Activated T-helper 1 cell treated with anti-CD3 and anti-CD28 coated beads, Interleukin-12 subunit alpha, Interleukin-12 subunit beta, Interleukin-2, Interleukin-4 antibody, amounts not matched to agents 30 ng/mL and 10 ng/mL and 1 ng/mL, durations not matched to agents 14 hours and 24 hours and 36 hours (primary cell): ENCODE measurements around the gene CRYGB. TPM values are rescaled to one million over a fixed set of nuclear protein-coding genes. Genes with fewer than 3 reads are reported as not detected.

ENCODE experiments used
- DNase-seq: peaks from one replicate; pipeline ENCODE4 v3.0.0; 2021; ENCODE audit warnings: low spot score
- H3K27ac Mint-ChIP-seq: one replicate; pipeline ENCODE4 v1.8.0; 2021; ENCODE audit warnings: mild to moderate bottlenecking, mixed read lengths
- H3K27me3 Mint-ChIP-seq: one replicate; pipeline ENCODE4 v1.8.0; 2022; ENCODE audit warnings: mild to moderate bottlenecking, moderate library complexity, mixed read lengths; ENCODE audit not compliant: insufficient read depth
- H3K36me3 Mint-ChIP-seq: one replicate; pipeline ENCODE4 v1.8.0; 2021; ENCODE audit warnings: low read depth, mixed read lengths
- H3K4me1 Mint-ChIP-seq: one replicate; pipeline ENCODE4 v1.8.0; 2021; ENCODE audit warnings: low read depth, mixed read lengths
- H3K4me3 Mint-ChIP-seq: one replicate; pipeline ENCODE4 v1.8.0; 2021; ENCODE audit warnings: mild to moderate bottlenecking, moderate library complexity, mixed read lengths
- H3K9me3 Mint-ChIP-seq: one replicate; pipeline ENCODE4 v1.8.0; 2021; ENCODE audit warnings: mixed read lengths
- intact Hi-C: fragments of 100-400 bp; cut with micrococcal nuclease; formaldehyde crosslinking; loops from one replicate; pipeline ENCODE4 v1.15.1; 2024
- total RNA-seq: library from RNA; stranded (reverse); gene quantifications from 2 replicates; pipeline ENCODE4 v1.2.3, GENCODE V29; 2022

Gene CRYGB, protein sequence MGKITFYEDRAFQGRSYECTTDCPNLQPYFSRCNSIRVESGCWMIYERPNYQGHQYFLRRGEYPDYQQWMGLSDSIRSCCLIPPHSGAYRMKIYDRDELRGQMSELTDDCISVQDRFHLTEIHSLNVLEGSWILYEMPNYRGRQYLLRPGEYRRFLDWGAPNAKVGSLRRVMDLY
- total RNA-seq, result not detected in 2 replicates

- DNase-seq, result no peak
- no peaks in the 10 kb centered on the region for H3K9me3 Mint-ChIP-seq
- H3K27me3 Mint-ChIP-seq, result no peaks in the 10 kb centered on the region
- intact Hi-C loops, result no loop called here
- no peak within 1 kb of the TSS for H3K4me3 Mint-ChIP-seq
- H3K27ac Mint-ChIP-seq, result no peak within 1 kb of the TSS
- no peaks in the 10 kb centered on the region for H3K4me1 Mint-ChIP-seq
- H3K36me3 Mint-ChIP-seq, result no peaks in the 10 kb centered on the region
These were observed at the start of gene CRYGB for GRCh38 chr2:208146006-208146405. CRYGB (minus strand) TSS chr2:208146158; CDS start chr2:208146120, 38 bp downstream.

GRCh38 chr2:208195531-208195930 lies 49.6 kb upstream of the CRYGB start:
- no peak overlapping the region for H3K4me3 Mint-ChIP-seq
- H3K27me3 Mint-ChIP-seq, result peaks cover 9% of the 10 kb centered on the region
- H3K27ac Mint-ChIP-seq, result no peak overlapping the region
- intact Hi-C loops, result no loop called here
- no peaks in the 10 kb centered on the region for H3K4me1 Mint-ChIP-seq
- H3K36me3 Mint-ChIP-seq, result no peaks in the 10 kb centered on the region
- no peaks in the 10 kb centered on the region for H3K9me3 Mint-ChIP-seq
- DNase-seq, result no peak

DNA sequence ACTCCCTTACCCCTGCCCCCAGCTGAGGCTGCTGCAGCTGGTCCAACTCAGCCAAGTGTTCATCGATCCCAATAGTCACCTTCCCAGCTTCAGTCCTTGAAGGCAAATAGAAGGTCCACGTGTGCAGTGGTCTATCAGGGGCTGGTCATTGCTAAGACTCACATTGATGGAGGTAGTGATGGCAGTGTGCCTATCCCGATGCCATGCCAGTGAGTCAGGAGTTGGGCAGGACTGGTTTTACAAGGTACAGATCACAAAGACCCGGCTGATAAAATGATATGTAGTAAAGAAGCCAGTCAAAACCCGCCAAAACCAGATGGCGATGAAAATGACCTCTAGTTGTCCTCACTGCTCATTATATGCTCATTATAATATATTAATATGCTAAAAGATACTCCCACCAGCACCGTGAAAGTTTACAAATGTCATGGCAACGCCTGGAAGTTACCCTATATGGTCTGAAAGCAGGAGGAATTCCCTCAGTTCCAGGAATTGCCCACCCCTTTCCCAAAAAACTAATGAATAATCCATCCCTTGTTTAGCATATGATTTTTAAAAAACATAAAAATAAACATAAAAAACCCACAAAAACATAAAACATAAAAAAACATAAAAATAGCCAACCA lies 46.8 kb upstream of the CRYGB start:
- no peak overlapping the region for H3K4me3 Mint-ChIP-seq
- H3K36me3 Mint-ChIP-seq, result no peaks in the 10 kb centered on the region
- DNase-seq, result no peak
- intact Hi-C loops, result no loop called here
- H3K9me3 Mint-ChIP-seq, result no peaks in the 10 kb centered on the region
- H3K27ac Mint-ChIP-seq, result no peak overlapping the region
- no peaks in the 10 kb centered on the region for H3K4me1 Mint-ChIP-seq
- peaks cover 6% of the 10 kb centered on the region for H3K27me3 Mint-ChIP-seq

DNA sequence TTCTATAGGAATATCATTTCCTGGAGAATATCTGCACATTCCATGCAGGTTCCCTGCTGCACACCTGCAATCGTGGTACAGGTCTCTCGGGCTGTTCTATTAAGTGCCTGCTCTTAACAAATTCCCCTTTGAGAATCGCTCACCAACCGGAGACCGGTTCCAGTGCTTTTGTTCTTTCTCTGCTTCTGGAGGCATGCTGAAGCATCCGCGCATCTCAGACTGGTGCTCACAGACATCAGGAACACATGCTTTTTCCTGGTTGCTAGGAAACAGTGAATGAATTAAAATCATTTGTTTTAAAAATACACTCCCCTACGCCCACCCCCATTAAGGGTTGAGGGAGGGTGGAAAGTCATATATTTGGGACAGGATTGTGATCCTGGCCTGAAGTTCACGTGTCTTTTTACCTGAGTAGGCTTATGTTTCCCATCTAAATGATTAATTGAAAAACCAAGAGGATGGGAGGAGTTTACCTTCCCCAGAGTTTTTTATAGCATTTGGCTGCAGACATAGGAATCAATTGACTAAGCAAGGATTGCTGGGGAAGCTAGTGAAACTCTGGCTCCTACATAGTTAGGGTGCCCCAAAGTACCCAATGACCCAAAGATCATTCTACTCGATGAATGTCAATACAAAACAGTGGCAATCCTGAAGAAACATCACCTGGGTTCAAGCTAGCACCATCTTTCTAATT lies 44.0 kb upstream of the CRYGB start, which contains the start of gene C2orf80:
TSS of gene C2orf80 (minus strand) at position 221 of the 694 bp plus-strand sequence. CDS start 3,044 bp downstream, outside the sequence.
- Mint-ChIP-seq H3K4me1 (no peaks in the 10 kb centered on the region), H3K9me3 (no peaks in the 10 kb centered on the region), H3K4me3 (no peak within 1 kb of the TSS), H3K27ac (no peak within 1 kb of the TSS), H3K36me3 (no peaks in the 10 kb centered on the region), H3K27me3 (peaks cover 8% of the 10 kb centered on the region)
- intact Hi-C loops, result no loop called here
- DNase-seq, result no peak

GRCh38 chr2:208189069-208189809 lies 43.3 kb upstream of the CRYGB start:
- no peaks in the 10 kb centered on the region for H3K9me3 Mint-ChIP-seq
- H3K4me1 Mint-ChIP-seq, result no peaks in the 10 kb centered on the region
- peaks cover 13% of the 10 kb centered on the region for H3K27me3 Mint-ChIP-seq
- no peaks in the 10 kb centered on the region for H3K36me3 Mint-ChIP-seq
- no peak overlapping the region for H3K27ac Mint-ChIP-seq
- H3K4me3 Mint-ChIP-seq, result no peak overlapping the region
- DNase-seq, result no peak
- intact Hi-C loops, result no loop called here

- Mint-ChIP-seq H3K36me3 (no peaks in the 10 kb centered on the region), H3K27ac (no peak overlapping the region), H3K4me1 (no peaks in the 10 kb centered on the region), H3K4me3 (no peak overlapping the region), H3K27me3 (peaks cover 22% of the 10 kb centered on the region), H3K9me3 (no peaks in the 10 kb centered on the region)
- no peak for DNase-seq
- intact Hi-C loops, result no loop called here
These were observed 40.9 kb upstream of the CRYGB start for GRCh38 chr2:208186893-208187292.

- H3K9me3 Mint-ChIP-seq, result no peaks in the 10 kb centered on the region
- no peaks in the 10 kb centered on the region for H3K36me3 Mint-ChIP-seq
- H3K4me1 Mint-ChIP-seq, result no peaks in the 10 kb centered on the region
- no peak for DNase-seq
- no peak overlapping the region for H3K4me3 Mint-ChIP-seq
- no peak overlapping the region for H3K27ac Mint-ChIP-seq
- H3K27me3 Mint-ChIP-seq, result peaks cover 25% of the 10 kb centered on the region
- intact Hi-C loops, result no loop called here
These were observed 40.5 kb upstream of the CRYGB start for GRCh38 chr2:208186465-208186864.

GRCh38 chr2:208183972-208184705 lies 38.2 kb upstream of the CRYGB start:
- H3K9me3 Mint-ChIP-seq, result no peaks in the 10 kb centered on the region
- peaks cover 25% of the 10 kb centered on the region for H3K27me3 Mint-ChIP-seq
- no peak overlapping the region for H3K4me3 Mint-ChIP-seq
- no peak overlapping the region for H3K27ac Mint-ChIP-seq
- no peaks in the 10 kb centered on the region for H3K4me1 Mint-ChIP-seq
- intact Hi-C loops, result no loop called here
- DNase-seq, result no peak
- H3K36me3 Mint-ChIP-seq, result no peaks in the 10 kb centered on the region

- H3K4me3 Mint-ChIP-seq, result no peak overlapping the region
- intact Hi-C loops, result no loop called here
- no peak overlapping the region for H3K27ac Mint-ChIP-seq
- no peaks in the 10 kb centered on the region for H3K36me3 Mint-ChIP-seq
- no peaks in the 10 kb centered on the region for H3K4me1 Mint-ChIP-seq
- no peaks in the 10 kb centered on the region for H3K9me3 Mint-ChIP-seq
- H3K27me3 Mint-ChIP-seq, result peaks cover 25% of the 10 kb centered on the region
- no peak for DNase-seq
These were observed 37.6 kb upstream of the CRYGB start for GRCh38 chr2:208183526-208183925.

- no peak for DNase-seq
- no peaks in the 10 kb centered on the region for H3K9me3 Mint-ChIP-seq
- H3K4me3 Mint-ChIP-seq, result no peak overlapping the region
- intact Hi-C loops, result no loop called here
- H3K36me3 Mint-ChIP-seq, result no peaks in the 10 kb centered on the region
- H3K27ac Mint-ChIP-seq, result no peak overlapping the region
- H3K4me1 Mint-ChIP-seq, result no peaks in the 10 kb centered on the region
- H3K27me3 Mint-ChIP-seq, result peaks cover 25% of the 10 kb centered on the region
These were observed 36.9 kb upstream of the CRYGB start for GRCh38 chr2:208182835-208183234.

- H3K4me1 Mint-ChIP-seq, result peaks cover 6% of the 10 kb centered on the region
- intact Hi-C loops, result loop anchor here (5.0 kb wide), 1 partner anchor 88 kb away; the partner anchor contains the start of gene PIKFYVE
- H3K9me3 Mint-ChIP-seq, result no peaks in the 10 kb centered on the region
- H3K4me3 Mint-ChIP-seq, result no peak overlapping the region
- no peak overlapping the region for H3K27ac Mint-ChIP-seq
- H3K36me3 Mint-ChIP-seq, result no peaks in the 10 kb centered on the region
- DNase-seq, result no peak
- H3K27me3 Mint-ChIP-seq, result peaks cover 20% of the 10 kb centered on the region
These were observed 33.2 kb upstream of the CRYGB start for GRCh38 chr2:208179028-208179609.

GRCh38 chr2:208175840-208176153 lies 29.8 kb upstream of the CRYGB start:
- Mint-ChIP-seq H3K36me3 (no peaks in the 10 kb centered on the region), H3K27ac (no peak overlapping the region), H3K9me3 (no peaks in the 10 kb centered on the region), H3K27me3 (peaks cover 5% of the 10 kb centered on the region), H3K4me3 (no peak overlapping the region), H3K4me1 (peaks cover 6% of the 10 kb centered on the region)
- no peak for DNase-seq
- intact Hi-C loops, result loop anchor here (1.0 to 5.0 kb wide), 2 partner anchors 79 to 92 kb away; partner anchors contain the start of gene PIKFYVE
